CD14-positive monocyte (primary cell): ENCODE results near the gene MRPS5. TPM values are rescaled to one million over a fixed set of nuclear protein-coding genes. Genes with fewer than 3 reads are reported as not detected.

Source experiments
- DNase-seq, 3 donors: peaks; one replicate each; pipeline ENCODE4 v3.0.0-alpha.2; 2011 to 2022
- H2AFZ ChIP-seq: 2 replicates; pipeline ENCODE4 v1.6.0; 2012; ENCODE audit warnings: mild to moderate bottlenecking, low read depth, low read length, inconsistent platforms; ENCODE audit not compliant: insufficient read depth, poor library complexity, severe bottlenecking
- H3K27ac ChIP-seq, 2 donors: 1 replicate in 1 of 2; 2 replicates in 1 of 2; pipeline ENCODE4 v1.5.1; 2012 to 2013; ENCODE audit warnings: low read length in 2 of 2, control low read depth in 1 of 2, inconsistent platforms in 1 of 2, low read depth in 1 of 2, mild to moderate bottlenecking in 1 of 2
- H3K27me3 ChIP-seq, 2 donors: one replicate each; pipeline versions ENCODE4 v1.6.0 to v1.6.1; 2011 to 2013; ENCODE audit warnings: low read length in 2 of 2; ENCODE audit not compliant: control insufficient read depth in 2 of 2, insufficient read depth in 2 of 2
- H3K36me3 ChIP-seq, 2 donors: replicated peaks in 1 of 2; 1 replicate in 1 of 2; 2 replicates in 1 of 2; pipeline versions ENCODE4 v1.5.1 to v1.6.1; 2012 to 2013; ENCODE audit warnings: low read length in 2 of 2, control low read depth in 1 of 2, inconsistent platforms in 1 of 2, mild to moderate bottlenecking in 1 of 2; ENCODE audit not compliant: insufficient read depth in 2 of 2, control insufficient read depth in 1 of 2
- H3K4me1 ChIP-seq, 2 donors: 1 replicate in 1 of 2; 2 replicates in 1 of 2; pipeline versions ENCODE4 v1.5.1 to v1.6.1; 2012 to 2013; ENCODE audit warnings: low read length in 2 of 2, control low read depth in 1 of 2, inconsistent platforms in 1 of 2, mild to moderate bottlenecking in 1 of 2, moderate library complexity in 1 of 2; ENCODE audit not compliant: insufficient read depth in 2 of 2, control insufficient read depth in 1 of 2
- H3K4me2 ChIP-seq: replicated peaks from 2 replicates; pipeline ENCODE3; 2012; ENCODE audit warnings: low read length, moderate library complexity, mild to moderate bottlenecking; ENCODE audit not compliant: poor library complexity, severe bottlenecking; ENCODE audit errors: extremely low read depth
- H3K4me3 ChIP-seq, 3 experiments: fragments of 200-600 bp in 1 of 3; sonication (generic) in 1 of 3; replicated peaks in 1 of 3; 1 replicate in 2 of 3; 2 replicates in 1 of 3; pipeline ENCODE4 v1.5.1; 2011 to 2013; ENCODE audit warnings: low read length in 3 of 3, mild to moderate bottlenecking in 3 of 3, control low read depth in 2 of 3, low read depth in 2 of 3, inconsistent platforms in 1 of 3, moderate library complexity in 1 of 3
- H3K79me2 ChIP-seq: 2 replicates; pipeline ENCODE4 v1.6.0; 2012; ENCODE audit warnings: mild to moderate bottlenecking, control low read depth, inconsistent platforms, low read length, moderate library complexity; ENCODE audit not compliant: insufficient read depth
- H3K9ac ChIP-seq: 2 replicates; pipeline ENCODE4 v1.6.0; 2017; ENCODE audit warnings: low read length, mild to moderate bottlenecking; ENCODE audit not compliant: insufficient read depth, poor library complexity, severe bottlenecking
- H3K9me3 ChIP-seq, 2 donors: replicated peaks in 1 of 2; 1 replicate in 1 of 2; 2 replicates in 1 of 2; pipeline versions ENCODE4 v1.5.1 to v1.6.1; 2012 to 2013; ENCODE audit warnings: low read length in 2 of 2, control low read depth in 1 of 2; ENCODE audit not compliant: control insufficient read depth in 1 of 2, insufficient read depth in 1 of 2
- H4K20me1 ChIP-seq: 2 replicates; pipeline ENCODE4 v1.6.0; 2012; ENCODE audit warnings: mild to moderate bottlenecking, low read length, control low read depth, moderate library complexity; ENCODE audit not compliant: insufficient read depth
- H3K27ac Mint-ChIP-seq, 7 donors: one replicate each; pipeline ENCODE4 v1.8.0; 2020; ENCODE audit warnings: mild to moderate bottlenecking in 7 of 7, mixed read lengths in 7 of 7, moderate library complexity in 6 of 7, inconsistent platforms in 2 of 7
- H3K27me3 Mint-ChIP-seq, 3 donors: one replicate each; pipeline ENCODE4 v1.8.0; 2021 to 2022; ENCODE audit warnings: low read depth in 3 of 3, mild to moderate bottlenecking in 3 of 3, mixed read lengths in 3 of 3, moderate library complexity in 3 of 3, inconsistent platforms in 1 of 3
- H3K36me3 Mint-ChIP-seq, 2 donors: one replicate each; pipeline ENCODE4 v1.8.0; 2020; ENCODE audit warnings: mixed read lengths in 2 of 2, inconsistent platforms in 1 of 2, mild to moderate bottlenecking in 1 of 2
- H3K4me1 Mint-ChIP-seq: one replicate; pipeline ENCODE4 v1.8.0; 2020; ENCODE audit warnings: mild to moderate bottlenecking, mixed read lengths
- H3K4me3 Mint-ChIP-seq, 2 donors: one replicate each; pipeline ENCODE4 v1.8.0; 2020; ENCODE audit warnings: mild to moderate bottlenecking in 2 of 2, mixed read lengths in 2 of 2, moderate library complexity in 1 of 2
- H3K9me3 Mint-ChIP-seq, 7 donors: one replicate each; pipeline ENCODE4 v1.8.0; 2020 to 2022; ENCODE audit warnings: mixed read lengths in 7 of 7, mild to moderate bottlenecking in 6 of 7, moderate library complexity in 6 of 7, inconsistent platforms in 2 of 7
- CTCF ChIP-seq: fragments of 200-600 bp; IDR thresholded peaks from one replicate; pipeline ENCODE4 v1.8.0; 2022; ENCODE audit warnings: antibody characterized with exemption, mild to moderate bottlenecking
- WGBS: methylation state at CpG from one replicate; pipeline ENCODE4 v1.1.5; 2013; ENCODE audit warnings: missing lambda C conversion rate; ENCODE audit not compliant: insufficient coverage; 5-methylcytosine and 5-hydroxymethylcytosine counted together
- intact Hi-C, 2 donors: fragments of 100-400 bp; cut with micrococcal nuclease; formaldehyde crosslinking; loops; one replicate each; pipeline versions ENCODE4 v1.15.0 to v1.15.1; 2023
- polyA plus RNA-seq, 3 donors: library from polyadenylated mRNA; depleted of rRNA in 1 of 3; unstranded in 2 of 3; stranded (reverse) in 1 of 3; fragments of 300-500 nt in 2 of 3; fragments of >200 nt in 1 of 3; fragmentation: Illumina TruSeq in 2 of 3; gene quantifications; 1 replicate in 2 of 3; 2 replicates in 1 of 3; pipeline ENCODE4 v1.2.3, GENCODE V29; 2012 to 2021

Gene MRPS5
- polyA plus RNA-seq, 3 donors: 30.9 to 41.6 (median 35.2) TPM

DNA sequence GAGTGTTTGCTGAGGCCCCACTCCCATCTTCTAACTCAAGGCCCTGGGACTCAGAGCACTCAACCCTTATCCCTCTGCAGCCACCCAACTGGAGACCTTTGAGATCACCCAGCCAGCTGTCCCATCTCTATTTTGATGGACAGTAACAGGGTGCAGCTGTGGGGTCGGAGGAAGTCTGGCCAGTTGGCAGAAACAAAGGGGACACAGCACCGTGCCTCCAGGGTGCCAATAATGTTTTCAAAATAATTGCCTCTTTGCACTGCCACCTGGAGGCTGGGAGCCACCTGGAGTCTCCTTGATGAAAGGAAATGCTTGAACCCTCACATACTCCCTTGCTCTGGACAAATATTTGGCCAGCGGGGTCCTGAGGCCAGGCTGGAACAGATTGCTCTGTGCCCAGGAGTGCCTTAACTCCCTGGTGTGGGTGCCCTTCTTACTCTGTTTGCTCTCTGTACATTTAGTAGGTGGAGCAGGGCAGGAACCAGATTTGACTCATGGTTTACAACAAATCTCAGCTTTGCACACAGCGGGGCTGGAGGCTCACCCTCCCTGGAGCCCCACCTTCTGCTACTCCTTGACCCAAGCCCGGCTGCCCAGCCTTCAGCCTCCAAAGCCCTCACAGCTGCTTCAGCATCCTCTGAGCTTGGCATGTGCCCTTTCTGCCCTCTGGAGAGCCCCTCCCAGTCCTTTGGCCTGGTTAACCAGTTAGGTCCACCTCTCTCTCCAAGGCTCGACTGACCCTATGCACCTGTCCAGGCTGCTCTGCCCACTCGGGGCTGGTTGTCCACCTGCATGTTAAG is 78.9 kb downstream of the MRPS5 start:
- no peaks in the 10 kb centered on the region for H3K36me3 Mint-ChIP-seq
- Histone ChIP-seq H3K4me3 (no peak overlapping the region), H3K4me2 (no peak overlapping the region), H2AFZ (no peak overlapping the region), H3K27ac (no peak overlapping the region), H3K27me3 (no peaks in the 10 kb centered on the region), H3K79me2 (no peaks in the 10 kb centered on the region), H3K9ac (no peak overlapping the region), H3K4me1 (no peaks in the 10 kb centered on the region), H3K9me3 (no peaks in the 10 kb centered on the region), H4K20me1 (no peaks in the 10 kb centered on the region), H3K36me3 (no peaks in the 10 kb centered on the region)
- peaks cover 6 to 10% (median 10%) of the 10 kb centered on the region in 3 donors for H3K27me3 Mint-ChIP-seq
- peaks cover 2 to 16% (median 5%) of the 10 kb centered on the region in 7 donors for H3K9me3 Mint-ChIP-seq
- WGBS: 89% methylated on average over 3 of the region's 7 CpGs
- no peak overlapping the region for H3K27ac Mint-ChIP-seq
- H3K4me3 Mint-ChIP-seq: no peak overlapping the region
- TF ChIP-seq CTCF: no peak
- intact Hi-C loops: no loop called here
- H3K4me1 Mint-ChIP-seq: no peaks in the 10 kb centered on the region
- DNase-seq: no peak

DNA sequence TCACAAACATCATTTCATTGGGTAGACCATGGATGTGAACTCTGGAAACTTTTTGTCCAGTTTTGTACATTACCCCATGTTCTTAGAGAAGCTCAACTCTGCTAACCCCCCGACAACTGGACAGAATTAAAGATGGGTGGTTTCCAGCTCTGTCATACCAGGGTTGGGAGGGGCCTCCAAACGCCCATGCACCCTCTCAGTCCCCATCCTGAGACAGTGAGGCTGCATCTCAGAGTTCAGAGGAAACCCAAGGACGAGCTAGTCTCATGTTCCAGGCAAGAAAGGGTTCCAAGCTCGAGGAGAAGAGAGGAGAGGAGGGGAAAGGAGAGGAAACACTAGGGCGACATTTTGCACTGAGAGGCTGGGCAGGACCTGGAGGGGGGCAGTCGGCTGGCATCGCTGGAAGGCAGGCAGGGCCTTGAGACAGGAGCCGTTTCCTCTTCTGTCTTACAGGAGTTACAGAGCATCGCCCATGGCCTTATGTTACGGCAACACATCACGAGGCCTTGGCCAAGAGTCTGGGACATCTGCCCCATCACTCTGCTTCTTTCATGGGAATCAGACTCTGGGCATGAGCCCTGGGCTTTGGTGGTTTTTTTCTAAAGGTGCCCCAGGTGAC is 79.7 kb downstream of the MRPS5 start:
- H3K4me3 ChIP-seq: no peak overlapping the region
- intact Hi-C loops: no loop called here

More for the DNA sequence above, 79.7 kb downstream of the MRPS5 start:
- 96% methylated on average over 8 of the region's 11 CpGs for WGBS
- Histone ChIP-seq H3K27ac (no peak overlapping the region), H2AFZ (no peak overlapping the region), H3K4me1 (no peaks in the 10 kb centered on the region), H3K36me3 (no peaks in the 10 kb centered on the region), H3K9ac (no peak overlapping the region), H4K20me1 (no peaks in the 10 kb centered on the region), H3K79me2 (no peaks in the 10 kb centered on the region), H3K4me2 (no peak overlapping the region), H3K27me3 (no peaks in the 10 kb centered on the region), H3K9me3 (no peaks in the 10 kb centered on the region)
- Mint-ChIP-seq H3K36me3 (no peaks in the 10 kb centered on the region), H3K4me1 (no peaks in the 10 kb centered on the region), H3K27ac (no peak overlapping the region), H3K9me3 (peaks cover 4 to 24% (median 7%) of the 10 kb centered on the region in 7 donors), H3K4me3 (no peak overlapping the region), H3K27me3 (peaks cover 6 to 10% (median 10%) of the 10 kb centered on the region in 3 donors)
- TF ChIP-seq CTCF: no peak
- no peak for DNase-seq
